ENCODE results near the gene ELOB. TPM values are rescaled to one million over a fixed set of nuclear protein-coding genes. Genes with fewer than 3 reads are reported as not detected.
A peak's percentile ranks its signal among the peaks of the same experiment; 100 is the strongest.

ELOB gene
- total and polyA plus RNA-seq, 10 of the 15 experiments (the other 5 are each of a cell fraction or from before 2014, with no cell fraction given), result 86.9 to 823 (median 263) TPM

GRCh38 chr16:2752035-2752849 is 24.8 kb downstream of the ELOB start, which contains the start of gene SRRM2:
Gene SRRM2 (plus strand): TSS chr16:2752638. CDS start chr16:2756365, 3,727 bp downstream.
- H3K79me2 ChIP-seq (ENCODE audit: control insufficient read depth, insufficient read depth, low read length), result peaks cover 61% of the 10 kb centered on the region
- TF ChIP-seq SRF (IDR thresholded peaks at IDR 0.05; ENCODE audit: low read depth in 2 of 2, low read length in 2 of 2) (peak; percentile 21 to 45; a peak in 2 of 4 replicates), ATF3 (IDR thresholded peaks at IDR 0.05; ENCODE audit: borderline replicate concordance, extremely low read depth, low read depth, low read length) (no peak), JUNB (IDR thresholded peaks at IDR 0.05) (no peak), ZNF207 (IDR thresholded peaks at IDR 0.05; ENCODE audit: borderline replicate concordance) (peak; percentile 76), RAD51 (IDR thresholded peaks at IDR 0.05) (no peak), KAT2A (conservative IDR thresholded peaks at IDR 0.05; ENCODE audit: control insufficient read depth, low read depth, low read length) (no peak), POLR2AphosphoS2 (IDR thresholded peaks at IDR 0.05; ENCODE audit: low read depth, low read length) (peak; percentile 72; the same call in 1 of the 2 replicates), RFX5 (IDR thresholded peaks at IDR 0.05; ENCODE audit: low read depth, low read length) (0 out of 2 replicates have a peak, but pooled peaks have one; percentile 33), YBX1 (IDR thresholded peaks at IDR 0.05) (no peak), E4F1 (IDR thresholded peaks at IDR 0.05; ENCODE audit: borderline replicate concordance, partially characterized antibody) (peak; percentile 75), PKNOX1 (IDR thresholded peaks at IDR 0.05) (peak; percentile 76), SMAD1 (IDR thresholded peaks at IDR 0.05; ENCODE audit: low read depth, partially characterized antibody) (no peak), POLR2AphosphoS5 (IDR thresholded peaks at IDR 0.05; ENCODE audit: low read length) (peak; percentile 85), BHLHE40 (IDR thresholded peaks at IDR 0.05; ENCODE audit: borderline replicate concordance in 1 of 2, low read depth in 2 of 2, low read length in 1 of 2) (peak; percentile 28 to 64; a peak in 2 of 4 replicates), NBN (IDR thresholded peaks at IDR 0.05) (peak; percentile 92), CHD2 (IDR thresholded peaks at IDR 0.05; ENCODE audit: borderline replicate concordance, low read depth, low read length) (peak; percentile 29; the same call in 1 of the 2 replicates), RB1 (IDR thresholded peaks at IDR 0.05; ENCODE audit: borderline replicate concordance) (peak; percentile 78; the same call in 1 of the 2 replicates)

More at GRCh38 chr16:2752035-2752849, 24.8 kb downstream of the ELOB start, which contains the start of gene SRRM2:
- WGBS (ENCODE audit: insufficient coverage, insufficient replicate concordance, low lambda C conversion rate, missing lambda C conversion rate), result 1% methylated on average over 93 of the region's 99 CpGs
- intact Hi-C loops (cut with micrococcal nuclease; ENCODE audit: unreplicated experiment), result loop anchor here (2.0 kb wide), 1 partner anchor 25 kb away; the partner anchor contains the start of gene ELOB
- peak within 1 kb of the TSS; percentile 99 for H3K27ac ChIP-seq (ENCODE audit: control insufficient read depth, insufficient read depth)
- peak; percentile 96 for FAIRE-seq
- peak within 1 kb of the TSS; percentile 98 for H3K4me3 ChIP-seq
- H2AFZ ChIP-seq (ENCODE audit: control insufficient read depth, low read depth, low read length), result peak within 1 kb of the TSS; percentile 100
- H3K36me3 ChIP-seq (ENCODE audit: control insufficient read depth in 2 of 2, insufficient read depth in 2 of 2, low read length in 1 of 2), result peaks cover 9 to 16% of the 10 kb centered on the region in 2 experiments
- in situ Hi-C loops (cut with MboI), result no loop called here
- H3K9ac ChIP-seq (ENCODE audit: control insufficient read depth, insufficient read depth, low read length), result peak within 1 kb of the TSS; percentile 98
- no TSS peak for BruUV-seq (replicated peaks)
- H3K9me3 ChIP-seq (replicated peaks; ENCODE audit: control insufficient read depth, insufficient read depth, low read length), result no peaks in the 10 kb centered on the region; the same call in 2 of the 3 replicates
- H3K4me1 ChIP-seq (ENCODE audit: control insufficient read depth, insufficient read depth, low read length), result peaks cover 17% of the 10 kb centered on the region; the same call in 1 of the 2 replicates
- peak; percentile 95 for DNase-seq (ENCODE audit: low read depth, low spot score)
- RAD21 ChIA-PET (ENCODE audit: unreplicated experiment), result interaction anchor here (0.6 to 1.2 kb wide), 4 partner anchors 30 to 1082 kb away, joined by 3 to 6 read pairs (median 4); no protein-coding TSS in a partner anchor
- H4K20me1 ChIP-seq (ENCODE audit: control insufficient read depth, insufficient read depth), result peaks cover 28% of the 10 kb centered on the region
- SMC1A ChIA-PET (ENCODE audit: uncharacterized antibody, unreplicated experiment), result interaction anchor here (1.8 to 2.8 kb wide), 2 partner anchors 24 to 26 kb away, joined by 4 to 7 read pairs; no protein-coding TSS in a partner anchor
- H3K27me3 ChIP-seq (replicated peaks in 1 of 2; ENCODE audit: control insufficient read depth in 2 of 2, insufficient read depth in 2 of 2, low read length in 1 of 2), result no peaks in the 10 kb centered on the region
- POLR2A ChIA-PET, result interaction anchor here (0.7 to 3.3 kb wide), 4 partner anchors 24 to 427 kb away, joined by 3 to 27 read pairs (median 6); partner anchors contain the start of gene ELOB
- ATAC-seq, result peak; percentile 90
- CTCF ChIA-PET, result no interaction called here
- peak within 1 kb of the TSS; percentile 95 for H3K4me2 ChIP-seq (ENCODE audit: control insufficient read depth, insufficient read depth)
